ENCODE results near the gene DRC7.
"Not testable (repeated sequence)": the region's sequence is repeated elsewhere in the genome, so short reads cannot be mapped to it uniquely, and the experiment has no call there.

The DRC7 gene

DNA sequence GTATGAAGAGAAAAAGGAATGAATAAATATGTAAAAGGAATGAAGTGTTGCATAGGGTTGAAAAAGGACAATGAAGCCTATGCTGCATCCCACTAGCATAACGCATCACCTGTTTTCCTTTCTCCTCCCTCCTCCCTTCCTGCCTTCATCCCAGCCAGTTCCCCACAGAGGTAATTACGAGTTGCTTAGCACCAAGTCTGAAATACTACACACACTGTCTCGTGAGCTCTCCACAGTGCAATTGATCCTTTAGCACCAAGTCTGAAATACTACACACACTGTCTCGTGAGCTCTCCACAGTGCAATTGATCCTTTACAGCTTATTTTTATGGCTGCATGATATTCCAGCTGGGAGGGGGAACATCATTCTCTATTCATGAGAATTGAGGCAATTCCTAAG is 1.1 kb upstream of the DRC7 start:
- no peak for DNase-seq (ENCODE audit: low read depth in 3 of 3)

GRCh38 chr16:57694231-57694724 is 328 bp upstream of the DRC7 start:
- DNase-seq (ENCODE audit: low read depth in 3 of 3) = no peak

DNA sequence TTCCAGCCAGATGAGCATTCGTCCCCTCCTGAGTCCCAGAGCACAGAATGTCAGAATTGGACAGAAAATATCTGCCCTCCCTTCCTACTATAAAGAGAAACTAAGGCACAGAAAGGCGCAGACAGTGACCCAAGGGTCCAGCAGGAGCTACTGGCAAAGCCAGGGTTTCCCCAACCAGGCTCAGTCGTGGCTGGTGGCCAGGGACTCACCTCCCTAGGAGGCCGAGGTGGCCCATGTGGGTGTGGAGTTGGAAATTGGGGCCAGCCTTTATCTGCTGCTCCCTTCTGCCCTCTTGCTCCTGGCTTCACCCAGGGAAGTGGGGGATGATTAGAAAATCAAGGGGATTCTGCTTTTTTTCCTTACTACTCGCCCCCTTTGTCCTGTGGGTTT is 1.1 kb downstream of the DRC7 start:
- DNase-seq (ENCODE audit: low read depth in 3 of 3) = no peak

- no peak for DNase-seq (ENCODE audit: low read depth in 3 of 3)
These were observed 1.6 kb downstream of the DRC7 start for GRCh38 chr16:57696240-57696639.

DNA sequence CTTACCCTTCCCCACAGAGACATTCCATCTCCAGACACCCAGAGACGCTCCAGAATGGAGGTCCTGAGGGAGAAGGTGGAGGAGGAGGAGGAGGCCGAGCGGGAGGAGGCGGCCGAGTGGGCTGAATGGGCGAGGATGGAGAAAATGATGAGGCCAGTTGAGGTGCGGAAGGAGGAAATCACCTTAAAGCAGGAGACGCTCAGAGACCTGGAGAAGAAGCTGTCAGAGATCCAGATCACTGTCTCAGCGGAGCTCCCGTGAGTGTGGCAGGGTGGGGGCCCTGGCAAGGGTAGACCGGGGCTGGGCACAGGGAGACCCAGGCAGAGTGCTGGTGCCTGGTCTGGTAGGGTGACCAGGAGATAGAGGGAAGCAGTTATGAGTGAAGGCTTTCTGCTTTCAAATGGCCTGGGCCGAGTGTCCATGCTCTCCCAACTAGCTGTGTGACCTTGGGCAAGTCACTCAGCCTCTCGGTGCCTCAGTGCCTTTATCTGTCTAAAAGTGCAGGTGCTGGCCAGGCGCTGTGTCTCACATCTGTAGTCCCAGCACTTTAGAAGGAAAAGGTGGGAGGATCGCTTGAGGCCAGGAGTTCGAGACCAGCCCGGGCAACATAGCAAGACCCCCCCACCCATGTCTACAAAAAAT is 3.4 kb downstream of the DRC7 start:
- no peak for DNase-seq (ENCODE audit: low read depth in 3 of 3)

- no peak for DNase-seq (ENCODE audit: low read depth in 3 of 3)
These were observed 4.3 kb downstream of the DRC7 start for GRCh38 chr16:57698812-57699405.

GRCh38 chr16:57699481-57699880 is 4.9 kb downstream of the DRC7 start:
- no peak for DNase-seq (ENCODE audit: low read depth in 3 of 3)

DNA sequence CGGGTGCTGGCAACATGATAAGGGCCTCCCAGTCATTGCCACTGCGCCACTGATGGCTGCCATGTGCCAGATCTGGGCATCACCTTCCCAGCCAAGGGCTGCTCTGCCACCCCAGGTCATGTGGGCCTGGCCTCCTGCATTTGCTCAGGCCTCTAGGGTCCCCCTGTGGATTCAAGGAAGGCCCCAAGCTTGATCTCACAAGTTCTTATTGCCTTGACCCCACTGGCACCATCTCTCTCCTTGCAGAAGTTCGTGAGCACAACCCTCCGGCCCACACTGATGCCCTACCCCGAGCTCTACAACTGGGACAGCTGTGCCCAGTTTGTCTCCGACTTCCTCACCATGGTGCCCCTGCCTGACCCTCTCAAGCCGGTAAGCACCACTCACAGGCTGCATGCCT is 5.3 kb downstream of the DRC7 start:
- DNase-seq (ENCODE audit: low read depth in 3 of 3) = no peak

DNA sequence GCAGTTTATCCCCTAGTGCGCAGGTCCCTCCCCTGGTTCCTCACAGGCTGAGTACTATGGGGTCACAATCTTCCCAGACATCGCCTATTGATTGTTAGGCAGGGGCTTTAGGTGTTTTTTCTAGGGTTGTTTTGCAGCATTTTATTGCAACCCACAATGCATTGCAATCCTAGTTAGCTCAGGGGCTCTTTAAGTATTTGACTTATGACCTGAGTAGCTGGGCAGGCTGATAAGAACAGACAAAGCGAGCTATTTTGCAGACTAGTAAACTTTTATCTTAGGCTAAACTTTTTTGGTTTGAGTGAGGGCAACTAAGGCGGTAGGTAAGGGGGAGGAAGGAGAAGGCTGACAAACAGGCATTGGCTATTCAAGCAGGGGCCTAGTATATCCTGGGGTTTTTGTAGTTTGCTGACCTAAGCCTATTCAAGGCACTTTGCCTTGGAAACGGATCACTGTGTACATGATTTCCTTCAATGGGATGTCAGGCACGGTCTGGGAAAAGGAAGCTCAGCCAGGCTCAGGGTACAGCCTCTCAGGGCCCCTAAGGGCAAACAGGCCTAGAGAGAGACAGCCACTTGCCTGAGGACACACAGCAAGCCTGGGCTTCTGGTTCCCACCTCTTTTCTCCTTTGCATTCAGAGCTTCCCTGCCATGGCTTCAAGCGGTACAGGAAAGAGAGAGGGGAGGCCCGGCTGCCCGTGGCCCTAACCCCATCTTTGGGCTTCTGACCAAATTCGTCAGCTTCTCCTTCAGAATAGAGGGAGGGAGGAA is 6.4 kb downstream of the DRC7 start:
- no peak for DNase-seq (ENCODE audit: low read depth in 3 of 3)

- no peak for DNase-seq (ENCODE audit: low read depth in 3 of 3)
These were observed 7.3 kb downstream of the DRC7 start for GRCh38 chr16:57701759-57702371.

GRCh38 chr16:57703416-57704010 is 8.9 kb downstream of the DRC7 start:
- no peak for DNase-seq (ENCODE audit: low read depth in 3 of 3)

- no peak for DNase-seq (ENCODE audit: low read depth in 3 of 3)
These were observed 9.7 kb downstream of the DRC7 start for GRCh38 chr16:57704011-57704904.

DNA sequence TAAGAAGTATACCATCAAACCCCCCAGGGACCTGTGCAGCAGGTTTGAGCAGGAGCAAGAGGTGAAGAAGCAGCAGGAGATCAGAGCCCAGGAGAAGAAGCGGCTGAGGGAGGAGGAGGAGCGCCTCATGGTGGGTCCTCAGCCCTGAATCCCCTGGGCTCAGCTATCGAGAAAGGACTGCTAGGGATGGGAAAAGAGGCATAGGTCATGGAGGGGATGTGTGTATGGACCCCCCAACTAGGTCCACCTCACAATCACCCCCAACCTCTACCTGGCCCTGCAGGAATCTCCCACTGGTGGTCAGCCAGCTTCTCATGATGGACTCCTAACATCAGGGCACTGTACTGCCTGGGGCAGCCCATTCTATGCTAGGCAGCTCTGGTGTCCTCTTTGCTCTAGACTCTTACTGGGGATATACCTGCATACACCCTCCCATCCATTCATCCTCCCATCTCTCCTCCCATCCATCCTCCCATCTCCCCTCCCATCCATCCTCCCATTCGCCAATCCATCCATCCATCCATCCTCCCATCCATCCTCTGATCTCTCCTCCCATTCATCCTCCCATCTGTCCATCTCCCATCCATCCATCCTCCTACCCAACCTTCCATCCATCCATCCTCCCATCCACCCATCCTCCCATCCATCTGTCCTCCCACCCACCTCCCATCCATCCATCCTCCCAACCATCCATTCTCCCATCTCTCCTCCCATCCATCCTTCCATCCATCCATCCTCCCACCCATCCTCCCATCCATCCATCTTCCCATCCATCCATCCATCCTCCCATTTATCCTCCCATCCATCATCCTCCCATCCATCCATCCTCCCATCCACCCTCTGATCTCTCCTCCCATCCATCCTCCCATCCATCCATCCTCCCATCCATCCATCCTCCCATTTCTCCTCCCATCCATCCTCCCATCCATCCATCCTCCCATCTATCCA is 10.6 kb downstream of the DRC7 start:
- no peak for DNase-seq (ENCODE audit: low read depth in 3 of 3)

DNA sequence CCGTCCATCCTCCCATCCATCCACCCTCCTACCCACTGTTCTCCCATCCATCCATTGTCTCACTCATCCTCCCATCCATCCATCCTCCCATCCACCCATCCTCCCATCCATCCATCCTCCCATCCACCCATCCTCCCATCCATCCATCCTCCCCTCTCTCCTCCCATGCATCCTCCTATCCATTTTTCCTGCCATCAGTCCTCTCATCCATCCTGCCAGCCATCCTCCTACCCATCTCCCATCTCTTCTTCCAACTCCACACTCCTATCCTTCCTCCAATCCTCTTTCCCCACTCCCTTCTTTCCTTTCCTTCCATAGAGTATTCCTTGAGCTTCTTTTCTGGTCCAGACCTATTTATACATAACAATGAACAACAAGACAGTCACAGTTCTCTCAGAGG is 12.1 kb downstream of the DRC7 start:
- no peak for DNase-seq (ENCODE audit: low read depth in 3 of 3)

DNA sequence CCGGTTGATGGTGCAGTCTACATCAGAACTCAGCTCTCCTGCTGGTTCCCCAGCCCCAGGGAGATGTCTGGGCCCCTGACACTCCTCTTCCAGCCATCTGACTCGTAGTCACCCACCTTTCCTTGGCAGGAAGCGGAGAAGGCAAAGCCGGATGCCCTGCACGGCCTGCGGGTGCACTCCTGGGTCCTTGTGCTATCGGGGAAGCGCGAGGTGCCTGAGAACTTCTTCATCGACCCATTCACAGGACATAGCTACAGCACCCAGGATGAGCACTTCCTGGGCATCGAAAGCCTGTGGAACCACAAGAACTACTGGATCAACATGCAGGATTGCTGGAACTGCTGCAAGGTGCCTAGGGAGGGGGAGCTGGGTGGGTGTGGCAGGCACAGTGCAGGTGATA is 12.7 kb downstream of the DRC7 start:
- DNase-seq (ENCODE audit: low read depth in 3 of 3) = no peak

DNA sequence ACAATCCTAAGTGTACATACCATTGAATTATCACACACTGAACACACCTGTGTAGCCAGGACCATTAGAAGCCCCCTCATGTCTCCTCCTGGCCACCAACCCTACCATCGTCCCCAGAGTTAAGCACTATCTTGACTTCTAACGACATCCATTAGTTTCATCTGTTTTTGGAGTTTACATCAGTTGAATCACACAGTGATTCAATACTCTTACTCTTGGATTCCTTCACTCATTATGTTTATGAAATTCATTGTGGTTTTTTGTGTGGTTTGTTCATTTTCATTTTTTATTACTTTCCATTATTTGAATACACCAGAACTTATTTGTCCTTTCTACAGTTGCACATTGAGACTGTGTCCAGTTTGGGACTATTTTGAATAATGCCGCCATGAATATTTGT is 13.6 kb downstream of the DRC7 start:
- DNase-seq (ENCODE audit: low read depth in 3 of 3) = no peak

DNA sequence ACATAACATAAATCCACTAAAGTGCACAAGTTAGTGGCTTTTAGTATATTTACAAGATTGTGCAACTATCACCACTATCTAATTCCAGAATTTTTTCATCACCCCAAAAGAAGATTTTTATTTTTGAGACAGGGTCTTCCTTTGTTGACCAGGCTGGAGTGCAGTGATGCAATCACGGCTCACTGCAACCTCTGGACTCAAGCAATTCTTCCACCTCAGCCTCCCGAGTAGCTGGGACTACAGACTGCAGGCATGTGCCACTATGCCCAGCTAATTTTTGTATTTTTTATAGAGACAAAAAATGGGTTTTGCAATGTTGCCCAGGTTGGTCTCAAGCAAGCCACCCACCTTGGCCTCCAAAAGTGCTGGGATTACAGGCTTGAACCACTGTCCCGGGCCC is 15.1 kb downstream of the DRC7 start:
- DNase-seq (ENCODE audit: low read depth in 3 of 3) = no peak

DNA sequence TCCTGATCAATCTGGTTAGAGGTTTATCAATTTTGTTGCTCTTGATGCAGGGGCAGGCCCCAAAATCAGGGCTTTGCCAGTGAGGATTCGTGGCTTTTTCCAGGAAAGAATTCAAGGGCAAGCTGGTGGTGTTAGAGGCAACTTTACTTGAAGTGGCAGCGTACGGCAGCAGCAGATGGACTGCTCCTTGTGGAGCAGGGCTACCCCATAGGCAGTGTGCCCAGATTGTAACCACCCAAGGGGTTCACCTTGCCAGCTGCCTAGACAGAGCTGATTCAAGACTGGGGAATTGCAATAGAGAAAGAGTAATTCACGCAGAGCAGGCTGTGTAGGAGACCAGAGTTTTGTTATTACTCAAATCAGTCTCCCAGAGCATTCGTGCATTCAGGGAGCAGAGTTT is 16.7 kb downstream of the DRC7 start:
- DNase-seq (ENCODE audit: low read depth in 3 of 3) = no peak

DNA sequence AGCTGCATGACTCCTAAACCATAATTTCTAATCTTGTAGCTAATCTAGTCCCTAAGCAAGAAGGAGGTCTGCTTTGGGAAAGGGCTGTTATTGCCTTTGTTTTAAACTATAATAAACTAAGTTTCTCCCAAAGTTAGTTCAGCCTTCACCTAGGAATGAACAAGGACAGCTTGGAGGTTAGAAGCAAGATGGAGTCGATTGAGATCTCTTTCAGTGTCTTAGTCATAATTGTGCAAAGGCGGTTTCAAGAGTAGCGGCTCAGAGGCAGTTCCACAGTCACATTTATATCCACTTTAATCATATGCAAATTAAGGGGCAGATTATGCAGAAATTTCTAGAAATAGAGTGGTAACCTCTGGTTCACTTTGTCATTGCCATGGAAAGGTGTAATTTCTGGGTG is 17.4 kb downstream of the DRC7 start:
- no peak for DNase-seq (ENCODE audit: low read depth in 3 of 3)

DNA sequence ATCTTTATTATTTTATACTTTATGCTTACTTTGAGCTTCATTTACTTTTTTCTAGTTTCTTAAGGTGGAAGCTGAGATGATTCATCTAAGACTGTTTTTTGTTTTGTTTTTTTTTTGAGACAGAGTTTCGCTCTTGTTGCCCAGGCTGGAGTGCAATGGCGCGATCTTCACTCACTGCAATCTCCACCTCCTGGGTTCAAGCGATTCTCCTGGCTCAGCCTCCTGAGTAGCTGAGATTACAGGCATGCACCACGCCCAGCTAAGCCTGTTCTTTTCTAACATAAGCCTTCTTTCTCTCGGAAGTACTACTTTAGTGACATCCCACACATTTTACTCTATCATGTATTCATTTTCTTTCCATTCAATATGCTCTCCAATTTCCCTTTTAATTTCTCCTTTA is 18.0 kb downstream of the DRC7 start:
- not testable (repeated sequence) for DNase-seq (ENCODE audit: low read depth in 3 of 3)
